ENCODE measurements around the gene HSCB. TPM values are rescaled to one million over a fixed set of nuclear protein-coding genes. Genes with fewer than 3 reads are reported as not detected.
A peak's percentile ranks its signal among the peaks of the same experiment; 100 is the strongest.
"Not testable (repeated sequence)": the region's sequence is repeated elsewhere in the genome, so short reads cannot be mapped to it uniquely, and the experiment has no call there.

Gene HSCB
- total RNA-seq: 17.3 TPM

- DNase-seq (ENCODE audit: low spot score): peak; percentile 99
These were observed at the start of gene HSCB, which contains the start of gene CHEK2 for GRCh38 chr22:28741785-28742561. Gene HSCB, plus strand, starts transcription at chr22:28742039. Its CDS starts 57 bp downstream, at chr22:28742096. Gene CHEK2, minus strand, starts transcription at chr22:28741820. Its CDS starts 7,099 bp downstream, at chr22:28734721.

GRCh38 chr22:28693041-28693760 lies 48.6 kb upstream of the HSCB start:
- DNase-seq (ENCODE audit: low spot score): not testable (repeated sequence)

- DNase-seq (ENCODE audit: low spot score): no peak
These were observed 38.9 kb upstream of the HSCB start for GRCh38 chr22:28702891-28703290.

GRCh38 chr22:28703436-28703835 lies 38.4 kb upstream of the HSCB start:
- DNase-seq (ENCODE audit: low spot score): no peak

- no peak for DNase-seq (ENCODE audit: low spot score)
These were observed 35.0 kb upstream of the HSCB start for GRCh38 chr22:28706845-28707244.

- no peak for DNase-seq (ENCODE audit: low spot score)
These were observed 31.7 kb upstream of the HSCB start for GRCh38 chr22:28710107-28710506.

GRCh38 chr22:28710576-28711191 lies 31.2 kb upstream of the HSCB start:
- DNase-seq (ENCODE audit: low spot score): no peak

GRCh38 chr22:28711341-28711740 lies 30.5 kb upstream of the HSCB start:
- DNase-seq (ENCODE audit: low spot score): no peak

- no peak for DNase-seq (ENCODE audit: low spot score)
These were observed 29.7 kb upstream of the HSCB start for GRCh38 chr22:28711820-28712777.

- no peak for DNase-seq (ENCODE audit: low spot score)
These were observed 27.7 kb upstream of the HSCB start for GRCh38 chr22:28714043-28714628.

GRCh38 chr22:28715611-28716010 lies 26.2 kb upstream of the HSCB start:
- no peak for DNase-seq (ENCODE audit: low spot score)

- no peak for DNase-seq (ENCODE audit: low spot score)
These were observed 25.2 kb upstream of the HSCB start for GRCh38 chr22:28716686-28717085.

- DNase-seq (ENCODE audit: low spot score): no peak
These were observed 23.8 kb upstream of the HSCB start for GRCh38 chr22:28718044-28718443.

GRCh38 chr22:28728002-28728401 lies 13.8 kb upstream of the HSCB start:
- no peak for DNase-seq (ENCODE audit: low spot score)

GRCh38 chr22:28728621-28729313 lies 13.1 kb upstream of the HSCB start:
- DNase-seq (ENCODE audit: low spot score): no peak

GRCh38 chr22:28730179-28730578 lies 11.7 kb upstream of the HSCB start:
- DNase-seq (ENCODE audit: low spot score): no peak

- DNase-seq (ENCODE audit: low spot score): no peak
These were observed 7.4 kb upstream of the HSCB start for GRCh38 chr22:28734393-28734792.

GRCh38 chr22:28736301-28737155 lies 5.3 kb upstream of the HSCB start:
- no peak for DNase-seq (ENCODE audit: low spot score)

GRCh38 chr22:28737701-28738100 lies 4.1 kb upstream of the HSCB start:
- no peak for DNase-seq (ENCODE audit: low spot score)
